Transverse colon (tissue), 4 donors: ENCODE data around the gene VAC14.

Source experiments
- CTCF ChIP-seq, 5 experiments: fragments of 200-600 bp in 3 of 5; fragments of 450-650 bp in 2 of 5; sonication (generic) in 3 of 5; IDR thresholded peaks; 1 replicate in 2 of 5; 2 replicates in 3 of 5; pipeline ENCODE4 v1.5.1; 2016 to 2017; ENCODE audit warnings: antibody characterized with exemption in 5 of 5, inconsistent platforms in 3 of 5, mild to moderate bottlenecking in 2 of 5, moderate library complexity in 1 of 5
- POLR2A ChIP-seq: fragments of 450-650 bp; IDR thresholded peaks from one replicate; pipeline ENCODE4 v1.6.1; 2016; ENCODE audit warnings: antibody characterized with exemption, mild to moderate bottlenecking, moderate library complexity
- POLR2AphosphoS5 ChIP-seq, 3 donors: sonication (generic); formaldehyde crosslinking; IDR thresholded peaks; one replicate each; pipeline ENCODE4 v1.6.1; 2016; ENCODE audit warnings: antibody characterized with exemption in 3 of 3

GRCh38 chr16:70795296-70795912, 5.6 kb downstream of the VAC14 start:
- TF ChIP-seq CTCF (IDR thresholded peaks at IDR 0.05) (no peak), POLR2A (no peak), POLR2AphosphoS5 (IDR thresholded peaks at IDR 0.05) (no peak)
